K562 (cell line): ENCODE results near the gene SAMD9. TPM values are rescaled to one million over a fixed set of nuclear protein-coding genes. Genes with fewer than 3 reads are reported as not detected.

Source experiments
- CBFA2T2 ChIP-seq: fragments of 450-650 bp; conservative IDR thresholded peaks from 2 replicates; pipeline ENCODE4 v1.6.1; 2017; ENCODE audit warnings: mild to moderate bottlenecking
- DACH1 ChIP-seq: fragments of 450-650 bp; IDR thresholded peaks from 2 replicates; pipeline ENCODE4 v1.6.1; 2018; ENCODE audit not compliant: partially characterized antibody
- FOXA3 ChIP-seq, 2 experiments: fragments of 450-650 bp in 1 of 2; sonication (generic) in 1 of 2; formaldehyde crosslinking; IDR thresholded peaks in 1 of 2; conservative IDR thresholded peaks in 1 of 2; 2 replicates each; pipeline versions ENCODE4 v1.4.0 to v1.8.0; 2020 to 2022; ENCODE audit warnings: mild to moderate bottlenecking in 2 of 2, missing genetic modification reagents in 1 of 2
- MTA2 ChIP-seq: fragments of 450-650 bp; IDR thresholded peaks from 2 replicates; pipeline ENCODE4 v1.6.1; 2016; ENCODE audit warnings: low read depth
- NELFE ChIP-seq: IDR thresholded peaks from 2 replicates; pipeline ENCODE4 v1.6.1; 2011; ENCODE audit warnings: mild to moderate bottlenecking; ENCODE audit not compliant: insufficient read depth, insufficient read length
- SOX6 ChIP-seq: fragments of 450-650 bp; IDR thresholded peaks from 2 replicates; pipeline ENCODE4 v1.6.1; 2014; ENCODE audit warnings: mild to moderate bottlenecking
- ZNF586 ChIP-seq: fragments of 450-650 bp; formaldehyde crosslinking; conservative IDR thresholded peaks from 2 replicates; pipeline ENCODE4 v1.4.0; 2020; ENCODE audit warnings: mild to moderate bottlenecking, moderate library complexity
- ZNF79 ChIP-seq: fragments of 250-450 bp; sonication (Bioruptor Pico); IDR thresholded peaks from 2 replicates; pipeline ENCODE4 v1.4.0; 2020; ENCODE audit warnings: low read depth, mild to moderate bottlenecking, moderate library complexity
- polyA plus RNA-seq, 8 experiments: library from polyadenylated mRNA; depleted of rRNA in 4 of 8; stranded (reverse) in 5 of 8; unstranded in 3 of 8; fragments of >200 nt; fragmentation: Nextera tagmentation in 2 of 8; fragmentation: Illumina TruSeq in 1 of 8; extraction: Ambion mirVana in 2 of 8; extraction: Trizol in 1 of 8; gene quantifications; 2 replicates each; pipeline versions ENCODE4 v1.2.1 to v1.2.3, GENCODE V29; 2011 to 2014; ENCODE audit warnings: inconsistent platforms in 1 of 8, missing spikeins in 1 of 8
- total RNA-seq, 7 experiments: library from RNA; depleted of rRNA in 6 of 7; stranded (reverse); fragments of >200 nt in 6 of 7; fragmentation: Illumina TruSeq in 2 of 7; extraction: Trizol in 2 of 7; gene quantifications; 2 replicates each; pipeline versions ENCODE4 v1.2.1 to v1.2.3, GENCODE V29; 2011 to 2021; ENCODE audit warnings: low replicate concordance in 1 of 7
- TF ChIP-seq, protein P1 (sequence below): fragments of 450-650 bp; formaldehyde crosslinking; IDR thresholded peaks from 2 replicates; pipeline ENCODE4 v1.4.0; 2020; ENCODE audit warnings: mild to moderate bottlenecking, moderate library complexity
- TF ChIP-seq, protein P2 (sequence below): fragments of 450-650 bp; IDR thresholded peaks from 2 replicates; pipeline ENCODE4 v1.7.1; 2018; ENCODE audit warnings: mild to moderate bottlenecking, low read depth; ENCODE audit not compliant: partially characterized antibody

Gene SAMD9
- total and polyA plus RNA-seq, 9 of the 15 experiments (the other 6 are each of a cell fraction or from before 2014, with no cell fraction given): 1.0 to 4.0 (median 1.9) TPM

DNA sequence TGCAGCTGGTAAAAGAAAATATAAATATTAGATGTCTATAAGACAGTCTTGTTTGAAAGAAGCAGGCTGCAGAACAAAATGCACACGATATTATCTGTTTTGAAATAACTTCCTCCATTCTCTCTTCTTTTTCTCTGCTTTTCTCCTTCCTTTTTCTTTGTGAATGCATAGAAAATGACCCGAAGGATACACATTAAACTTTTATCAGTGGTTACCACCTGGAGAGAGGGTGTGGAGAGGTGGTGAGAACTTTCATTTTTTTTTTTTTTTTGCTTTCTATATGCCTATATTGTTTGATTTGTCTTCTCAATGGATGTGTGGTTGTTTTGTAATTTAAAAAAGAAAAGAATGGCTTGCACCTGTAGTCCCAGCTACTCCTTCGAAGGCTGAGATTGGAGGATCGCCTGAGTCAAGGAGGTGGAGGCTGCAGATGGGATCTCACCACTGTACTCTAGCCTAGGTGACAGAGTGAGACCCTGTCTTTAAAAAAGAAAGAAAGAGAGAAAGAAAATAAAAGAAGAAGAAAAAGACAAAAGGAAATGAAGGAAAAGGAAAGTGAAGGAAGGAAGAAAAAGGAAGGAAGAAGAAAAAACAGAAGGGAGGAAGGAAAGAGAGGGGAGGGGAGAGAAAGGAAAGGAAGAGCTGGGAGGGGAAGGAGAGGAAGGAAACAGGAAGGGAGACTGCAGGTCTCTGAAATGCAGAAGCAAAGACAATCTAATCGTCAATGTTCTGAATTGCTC, 64.4 kb downstream of the SAMD9 start (continued):
- TF ChIP-seq ZNF586 (no peak), FOXA3 (CRISPR knock-in tag; conservative IDR thresholded peaks at IDR 0.05 in 1 of 2, IDR thresholded peaks at IDR 0.05 in 1 of 2) (no peak), CBFA2T2 (no peak; the same call in 1 of the 2 replicates), DACH1 (no peak), ZNF79 (CRISPR knock-in tag) (no peak), SOX6 (peak; percentile 67; the same call in 1 of the 2 replicates), NELFE (no peak), MTA2 (peak; percentile 36; the same call in 1 of the 2 replicates)
- TF ChIP-seq, protein P1, sequence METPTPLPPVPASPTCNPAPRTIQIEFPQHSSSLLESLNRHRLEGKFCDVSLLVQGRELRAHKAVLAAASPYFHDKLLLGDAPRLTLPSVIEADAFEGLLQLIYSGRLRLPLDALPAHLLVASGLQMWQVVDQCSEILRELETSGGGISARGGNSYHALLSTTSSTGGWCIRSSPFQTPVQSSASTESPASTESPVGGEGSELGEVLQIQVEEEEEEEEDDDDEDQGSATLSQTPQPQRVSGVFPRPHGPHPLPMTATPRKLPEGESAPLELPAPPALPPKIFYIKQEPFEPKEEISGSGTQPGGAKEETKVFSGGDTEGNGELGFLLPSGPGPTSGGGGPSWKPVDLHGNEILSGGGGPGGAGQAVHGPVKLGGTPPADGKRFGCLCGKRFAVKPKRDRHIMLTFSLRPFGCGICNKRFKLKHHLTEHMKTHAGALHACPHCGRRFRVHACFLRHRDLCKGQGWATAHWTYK: no peak
- TF ChIP-seq, protein P2, sequence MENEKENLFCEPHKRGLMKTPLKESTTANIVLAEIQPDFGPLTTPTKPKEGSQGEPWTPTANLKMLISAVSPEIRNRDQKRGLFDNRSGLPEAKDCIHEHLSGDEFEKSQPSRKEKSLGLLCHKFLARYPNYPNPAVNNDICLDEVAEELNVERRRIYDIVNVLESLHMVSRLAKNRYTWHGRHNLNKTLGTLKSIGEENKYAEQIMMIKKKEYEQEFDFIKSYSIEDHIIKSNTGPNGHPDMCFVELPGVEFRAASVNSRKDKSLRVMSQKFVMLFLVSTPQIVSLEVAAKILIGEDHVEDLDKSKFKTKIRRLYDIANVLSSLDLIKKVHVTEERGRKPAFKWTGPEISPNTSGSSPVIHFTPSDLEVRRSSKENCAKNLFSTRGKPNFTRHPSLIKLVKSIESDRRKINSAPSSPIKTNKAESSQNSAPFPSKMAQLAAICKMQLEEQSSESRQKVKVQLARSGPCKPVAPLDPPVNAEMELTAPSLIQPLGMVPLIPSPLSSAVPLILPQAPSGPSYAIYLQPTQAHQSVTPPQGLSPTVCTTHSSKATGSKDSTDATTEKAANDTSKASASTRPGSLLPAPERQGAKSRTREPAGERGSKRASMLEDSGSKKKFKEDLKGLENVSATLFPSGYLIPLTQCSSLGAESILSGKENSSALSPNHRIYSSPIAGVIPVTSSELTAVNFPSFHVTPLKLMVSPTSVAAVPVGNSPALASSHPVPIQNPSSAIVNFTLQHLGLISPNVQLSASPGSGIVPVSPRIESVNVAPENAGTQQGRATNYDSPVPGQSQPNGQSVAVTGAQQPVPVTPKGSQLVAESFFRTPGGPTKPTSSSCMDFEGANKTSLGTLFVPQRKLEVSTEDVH: no peak
